Mammary epithelial cell (primary cell): ENCODE measurements around the gene ARL5A.

Experiments
- EZH2 ChIP-seq: IDR thresholded peaks from 2 replicates; pipeline ENCODE4 v1.6.1; 2012; ENCODE audit warnings: low read length, inconsistent platforms, borderline replicate concordance
- TF ChIP-seq, protein P1 (sequence below), 2 donors: IDR thresholded peaks in 1 of 2; conservative IDR thresholded peaks in 1 of 2; 2 replicates each; pipeline ENCODE4 v1.5.1; 2011 to 2012; ENCODE audit warnings: inconsistent platforms in 2 of 2, low read length in 2 of 2, mild to moderate bottlenecking in 2 of 2, control low read depth in 1 of 2, low read depth in 1 of 2; ENCODE audit not compliant: insufficient read depth in 1 of 2; ENCODE audit errors: extremely low read depth in 1 of 2

DNA sequence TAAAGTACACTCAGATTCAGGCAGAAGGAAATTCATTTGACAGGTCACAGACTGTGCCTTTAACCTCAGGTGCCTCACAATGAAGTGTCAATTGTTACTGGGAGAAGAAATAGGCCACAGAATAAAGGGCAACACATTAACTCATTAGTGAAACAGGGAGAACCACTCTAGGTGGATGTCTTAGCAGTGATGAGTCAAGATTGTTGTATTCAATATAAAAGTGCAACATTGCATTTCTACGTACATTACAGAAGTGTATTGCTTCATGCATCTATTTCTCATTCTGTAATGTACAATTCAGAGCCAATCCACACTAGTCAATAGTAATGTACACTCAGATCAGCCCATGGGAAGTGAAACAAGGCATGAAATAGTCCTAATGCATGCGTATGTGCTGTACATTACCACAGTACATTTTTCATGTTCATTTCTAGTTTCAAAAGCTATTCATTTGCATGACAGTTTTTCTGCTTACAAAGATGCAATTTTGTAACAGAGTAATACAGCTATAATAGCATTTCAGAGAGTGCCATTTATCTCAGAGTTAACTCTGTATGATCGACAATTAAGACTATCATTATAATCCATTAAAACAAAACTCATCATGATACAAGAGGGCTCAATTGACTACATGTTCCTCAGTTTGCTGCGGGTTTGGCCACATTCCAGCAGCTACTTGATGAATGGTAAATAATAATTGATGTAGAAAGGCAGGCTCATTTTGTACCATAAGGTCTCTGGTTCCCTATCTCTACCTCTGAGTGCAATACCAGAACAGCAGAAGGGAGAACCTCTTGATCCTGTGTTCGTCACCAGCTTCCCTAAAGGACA lies 12.2 kb upstream of the ARL5A start:
- TF ChIP-seq, protein P1, sequence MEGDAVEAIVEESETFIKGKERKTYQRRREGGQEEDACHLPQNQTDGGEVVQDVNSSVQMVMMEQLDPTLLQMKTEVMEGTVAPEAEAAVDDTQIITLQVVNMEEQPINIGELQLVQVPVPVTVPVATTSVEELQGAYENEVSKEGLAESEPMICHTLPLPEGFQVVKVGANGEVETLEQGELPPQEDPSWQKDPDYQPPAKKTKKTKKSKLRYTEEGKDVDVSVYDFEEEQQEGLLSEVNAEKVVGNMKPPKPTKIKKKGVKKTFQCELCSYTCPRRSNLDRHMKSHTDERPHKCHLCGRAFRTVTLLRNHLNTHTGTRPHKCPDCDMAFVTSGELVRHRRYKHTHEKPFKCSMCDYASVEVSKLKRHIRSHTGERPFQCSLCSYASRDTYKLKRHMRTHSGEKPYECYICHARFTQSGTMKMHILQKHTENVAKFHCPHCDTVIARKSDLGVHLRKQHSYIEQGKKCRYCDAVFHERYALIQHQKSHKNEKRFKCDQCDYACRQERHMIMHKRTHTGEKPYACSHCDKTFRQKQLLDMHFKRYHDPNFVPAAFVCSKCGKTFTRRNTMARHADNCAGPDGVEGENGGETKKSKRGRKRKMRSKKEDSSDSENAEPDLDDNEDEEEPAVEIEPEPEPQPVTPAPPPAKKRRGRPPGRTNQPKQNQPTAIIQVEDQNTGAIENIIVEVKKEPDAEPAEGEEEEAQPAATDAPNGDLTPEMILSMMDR (conservative IDR thresholded peaks at IDR 0.05 in 1 of 2, IDR thresholded peaks at IDR 0.05 in 1 of 2; ENCODE audit: extremely low read depth in 1 of 2, insufficient read depth in 1 of 2, low read depth in 1 of 2, low read length in 2 of 2): no peak
- no peak for TF ChIP-seq EZH2
